H1 (cell line): ENCODE results near the gene NEO1. TPM values are rescaled to one million over a fixed set of nuclear protein-coding genes. Genes with fewer than 3 reads are reported as not detected.

Experiments
- CTCF ChIA-PET: fragments of 300-600 bp; sonication (Branson Sonifier 250); formaldehyde crosslinking; loops from one replicate; lab custom pipeline; 2021; ENCODE audit not compliant: partially characterized antibody; lab: Charles Lee
- POLR2A ChIA-PET: fragments of 300-600 bp; sonication (Branson Sonifier 250); formaldehyde crosslinking; loops from one replicate; lab custom pipeline; 2021; ENCODE audit warnings: inconsistent platforms; ENCODE audit not compliant: partially characterized antibody; lab: Charles Lee
- DNase-seq, 2 experiments: peaks; one replicate each; pipeline versions ENCODE4 v3.0.0 to v3.0.0-alpha.2; 2010 to 2022; ENCODE audit warnings: low spot score in 2 of 2, low read depth in 1 of 2, mixed read lengths in 1 of 2
- FAIRE-seq: peaks from 2 replicates; lab custom pipeline; 2011; peaks lifted over from hg19 to GRCh38; lab: Jason Lieb, UNC
- H2AFZ ChIP-seq: 2 replicates; pipeline ENCODE4 v1.8.1; 2012; ENCODE audit warnings: low read length, inconsistent platforms
- H2AK5ac ChIP-seq: 2 replicates; pipeline ENCODE4 v1.6.1; 2013; ENCODE audit warnings: low read depth, low read length
- H2BK120ac ChIP-seq: replicated peaks from 2 replicates; pipeline ENCODE3; 2013; ENCODE audit warnings: low read depth, low read length, inconsistent platforms
- H2BK12ac ChIP-seq: 2 replicates; pipeline ENCODE4 v1.6.1; 2013; ENCODE audit warnings: low read depth, low read length
- H2BK15ac ChIP-seq: 2 replicates; pipeline ENCODE4 v1.6.1; 2013; ENCODE audit warnings: low read length
- H2BK20ac ChIP-seq: 2 replicates; pipeline ENCODE4 v1.6.1; 2013; ENCODE audit warnings: low read length
- H2BK5ac ChIP-seq: 2 replicates; pipeline ENCODE4 v1.6.1; 2013; ENCODE audit warnings: low read depth, low read length
- H3K14ac ChIP-seq: 2 replicates; pipeline ENCODE4 v1.6.1; 2013; ENCODE audit warnings: inconsistent platforms; ENCODE audit not compliant: insufficient read length
- H3K18ac ChIP-seq: 2 replicates; pipeline ENCODE4 v1.6.1; 2013; ENCODE audit warnings: low read length; ENCODE audit errors: extremely low read depth
- H3K23ac ChIP-seq: 2 replicates; pipeline ENCODE4 v1.6.1; 2013; ENCODE audit warnings: inconsistent platforms; ENCODE audit not compliant: insufficient read length
- H3K23me2 ChIP-seq: 2 replicates; pipeline ENCODE4 v1.6.1; 2013; ENCODE audit warnings: low read depth, low read length
- H3K27ac ChIP-seq: 2 replicates; pipeline ENCODE4 v1.6.1; 2011; ENCODE audit warnings: low read depth, low read length, inconsistent platforms
- H3K27me3 ChIP-seq, 4 experiments: replicated peaks in 1 of 4; 1 replicate in 1 of 4; 2 replicates in 3 of 4; pipeline versions ENCODE4 v1.6.1 to v1.8.1; 2011 to 2013; ENCODE audit warnings: low read length in 3 of 4, mild to moderate bottlenecking in 3 of 4, inconsistent platforms in 2 of 4, mixed read lengths in 2 of 4, moderate library complexity in 1 of 4; ENCODE audit not compliant: control insufficient read depth in 3 of 4, insufficient read depth in 3 of 4; ENCODE audit errors: extremely low read depth in 1 of 4
- H3K36me3 ChIP-seq, 4 experiments: 2 replicates each; pipeline versions ENCODE4 v1.6.1 to v1.8.1; 2011 to 2013; ENCODE audit warnings: mild to moderate bottlenecking in 4 of 4, low read length in 3 of 4, moderate library complexity in 2 of 4, control low read depth in 1 of 4, inconsistent platforms in 1 of 4; ENCODE audit not compliant: insufficient read depth in 4 of 4, control insufficient read depth in 2 of 4
- H3K4ac ChIP-seq: replicated peaks from 2 replicates; pipeline ENCODE3; 2013; ENCODE audit warnings: low read length, low read depth, mixed read lengths, inconsistent platforms; ENCODE audit not compliant: insufficient read length
- H3K4me1 ChIP-seq, 4 experiments: replicated peaks in 1 of 4; 1 replicate in 1 of 4; 2 replicates in 3 of 4; pipeline versions ENCODE4 v1.6.1 to v1.8.1; 2011 to 2013; ENCODE audit warnings: low read length in 3 of 4, inconsistent platforms in 2 of 4, mixed read lengths in 1 of 4; ENCODE audit not compliant: insufficient read depth in 4 of 4, control insufficient read depth in 3 of 4
- H3K4me2 ChIP-seq, 2 experiments: 2 replicates each; pipeline versions ENCODE4 v1.6.1 to v1.8.1; 2011 to 2013; ENCODE audit warnings: low read depth in 2 of 2, low read length in 2 of 2, control low read depth in 1 of 2, inconsistent platforms in 1 of 2, mild to moderate bottlenecking in 1 of 2; ENCODE audit not compliant: insufficient read depth in 1 of 2
- H3K4me3 ChIP-seq, 4 experiments: fragments of 200-600, 300-600 bp in 1 of 4; sonication (generic), shearing (Covaris generic), sonication (Bioruptor Twin) in 1 of 4; 2 replicates each; pipeline versions ENCODE4 v1.5.1 to v1.8.1; 2011 to 2016; ENCODE audit warnings: low read length in 4 of 4, low read depth in 3 of 4, control low read depth in 2 of 4, inconsistent platforms in 2 of 4, mild to moderate bottlenecking in 2 of 4, mixed read lengths in 1 of 4, moderate library complexity in 1 of 4; ENCODE audit not compliant: insufficient read depth in 2 of 4; ENCODE audit errors: extremely low read depth in 1 of 4
- H3K56ac ChIP-seq: replicated peaks from 2 replicates; pipeline ENCODE3; 2013; ENCODE audit warnings: low read depth, mild to moderate bottlenecking, mixed read lengths, low read length, inconsistent platforms; ENCODE audit not compliant: insufficient read length
- H3K79me1 ChIP-seq: 2 replicates; pipeline ENCODE4 v1.6.1; 2013; ENCODE audit warnings: low read depth, low read length, control low read depth
- H3K79me2 ChIP-seq, 2 experiments: 2 replicates each; pipeline versions ENCODE4 v1.6.1 to v1.8.1; 2012 to 2013; ENCODE audit warnings: low read length in 2 of 2, mild to moderate bottlenecking in 2 of 2, inconsistent platforms in 1 of 2; ENCODE audit not compliant: insufficient read depth in 2 of 2, control insufficient read depth in 1 of 2
- H3K9ac ChIP-seq, 4 experiments: replicated peaks in 1 of 4; 1 replicate in 1 of 4; 2 replicates in 3 of 4; pipeline versions ENCODE4 v1.6.1 to v1.8.1; 2011 to 2013; ENCODE audit warnings: low read depth in 3 of 4, low read length in 3 of 4, control low read depth in 2 of 4, mild to moderate bottlenecking in 2 of 4, moderate library complexity in 2 of 4, inconsistent platforms in 1 of 4; ENCODE audit errors: extremely low read depth in 1 of 4
- H3K9me3 ChIP-seq, 2 experiments: 2 replicates each; pipeline versions ENCODE4 v1.6.1 to v1.8.1; 2012 to 2013; ENCODE audit warnings: mild to moderate bottlenecking in 2 of 2, moderate library complexity in 2 of 2, control low read depth in 1 of 2, inconsistent platforms in 1 of 2, low read depth in 1 of 2, low read length in 1 of 2, mixed read lengths in 1 of 2; ENCODE audit not compliant: insufficient read depth in 2 of 2
- H4K20me1 ChIP-seq, 2 experiments: replicated peaks in 1 of 2; 2 replicates each; pipeline versions ENCODE3 to v1.8.1; 2011 to 2013; ENCODE audit warnings: inconsistent platforms in 2 of 2, low read length in 2 of 2, mild to moderate bottlenecking in 1 of 2; ENCODE audit not compliant: insufficient read depth in 2 of 2, control insufficient read depth in 1 of 2
- H4K5ac ChIP-seq: 2 replicates; pipeline ENCODE4 v1.6.1; 2013; ENCODE audit warnings: low read length, low read depth, mixed read lengths, inconsistent platforms; ENCODE audit not compliant: insufficient read length
- H4K8ac ChIP-seq: 2 replicates; pipeline ENCODE4 v1.8.0; 2013; ENCODE audit warnings: mild to moderate bottlenecking, moderate library complexity, low read length, inconsistent platforms; ENCODE audit not compliant: insufficient read depth; ENCODE audit errors: extremely low read depth
- H4K91ac ChIP-seq: replicated peaks from 2 replicates; pipeline ENCODE3; 2013; ENCODE audit warnings: low read length, mixed read lengths, inconsistent platforms; ENCODE audit not compliant: insufficient read length
- EGR1 ChIP-seq: IDR thresholded peaks from 2 replicates; pipeline ENCODE4 v1.6.1; 2011; ENCODE audit warnings: low read depth, low read length, borderline replicate concordance
- POLR2AphosphoS5 ChIP-seq: IDR thresholded peaks from 2 replicates; pipeline ENCODE4 v1.6.1; 2011; ENCODE audit warnings: low read depth, low read length
- SIN3A ChIP-seq, 2 experiments: IDR thresholded peaks in 1 of 2; conservative IDR thresholded peaks in 1 of 2; 2 replicates each; pipeline ENCODE4 v1.6.1; 2011 to 2012; ENCODE audit warnings: low read length in 2 of 2, improper control_type of control experiment in 1 of 2, low read depth in 1 of 2, mild to moderate bottlenecking in 1 of 2
- WGBS, 2 experiments: shearing (Covaris generic) in 1 of 2; methylation state at CpG; one replicate each; pipeline versions ENCODE4 v1.1.6 to v1.1.7; 2013 to 2015; ENCODE audit warnings: low lambda C conversion rate in 2 of 2, mixed read lengths in 2 of 2, inconsistent platforms in 1 of 2, low coverage in 1 of 2, missing lambda C conversion rate in 1 of 2; ENCODE audit not compliant: insufficient replicate concordance in 2 of 2, insufficient coverage in 1 of 2, insufficient read length in 1 of 2; ENCODE audit errors: extremely low coverage in 1 of 2, missing lambda C conversion rate in 1 of 2; 5-methylcytosine and 5-hydroxymethylcytosine counted together
- polyA plus RNA-seq, 7 experiments: library from polyadenylated mRNA; depleted of rRNA in 3 of 7; stranded (reverse) in 5 of 7; unstranded in 2 of 7; fragments of >200 nt in 5 of 7; fragments of 200-250 nt in 2 of 7; gene quantifications; 1 replicate in 5 of 7; 2 replicates in 1 of 7; 4 replicates in 1 of 7; pipeline versions ENCODE4 v1.2.1 to v1.2.3, GENCODE V29; 2011 to 2013; ENCODE audit warnings: missing spikeins in 2 of 7, mixed read lengths in 2 of 7
- total RNA-seq: library from RNA; stranded (reverse); fragmentation: NEBNext Ultra II Directional; extraction: Animal tissue kit (Norgen Biotek cat#: 25700); gene quantifications from 2 replicates; pipeline ENCODE4 v1.2.1, GENCODE V29; 2021

Gene NEO1
- total and polyA plus RNA-seq, 2 of the 8 experiments (the other 6 are each of a cell fraction or from before 2014, with no cell fraction given): 36.0 to 51.0 TPM

DNA sequence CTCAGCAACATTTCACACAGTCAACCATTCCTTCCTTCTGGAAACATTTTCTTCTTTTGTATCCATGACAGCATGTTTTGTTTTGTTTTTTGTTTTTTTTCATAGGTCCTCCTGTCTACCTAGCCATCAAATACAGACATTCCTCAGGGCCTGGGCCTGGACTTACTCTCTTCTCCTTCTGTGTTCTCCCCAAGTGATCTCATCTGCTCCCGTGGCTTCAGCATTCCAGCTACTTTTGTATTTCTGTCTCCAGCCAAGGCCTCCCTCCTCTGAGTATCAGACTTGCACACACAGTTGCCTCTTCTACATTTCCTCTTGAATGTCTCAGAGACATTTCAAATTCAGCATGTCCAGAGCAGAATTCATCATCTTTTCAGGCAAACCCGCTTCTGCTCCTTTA is 234.0 kb downstream of the NEO1 start:
- no peak overlapping the region for H2BK15ac ChIP-seq
- no peaks in the 10 kb centered on the region for H3K79me1 ChIP-seq
- H2AFZ ChIP-seq: no peak overlapping the region
- no peak overlapping the region for H3K4me3 ChIP-seq
- H2BK12ac ChIP-seq: no peak overlapping the region
- no peaks in the 10 kb centered on the region for H3K27me3 ChIP-seq
- H3K27ac ChIP-seq: no peak overlapping the region
- no peak overlapping the region for H3K18ac ChIP-seq
- no peak for DNase-seq
- no peak overlapping the region for H3K4me2 ChIP-seq
- H3K23me2 ChIP-seq: no peaks in the 10 kb centered on the region
- H2AK5ac ChIP-seq: no peak overlapping the region
- H2BK5ac ChIP-seq: no peak overlapping the region
- H3K9ac ChIP-seq: no peak overlapping the region
- H4K91ac ChIP-seq: no peak overlapping the region
- WGBS, 2 experiments: 90% methylated on average over 2 of the region's 2 CpGs; no CpG with 5 or more reads in 1 of the 2 experiments
- ChIA-PET CTCF (interaction anchor here (0.6 to 1.0 kb wide), 2 partner anchors 13 to 526 kb away, joined by 3 to 5 read pairs; no protein-coding TSS in a partner anchor), POLR2A (no interaction called here)
- no peak overlapping the region for H2BK20ac ChIP-seq
- no peak overlapping the region for H3K56ac ChIP-seq
- no peak overlapping the region for H3K23ac ChIP-seq
- no peak overlapping the region for H4K8ac ChIP-seq
- no peak overlapping the region for H2BK120ac ChIP-seq
- H3K4me1 ChIP-seq: no peaks in the 10 kb centered on the region
- H3K9me3 ChIP-seq: no peaks in the 10 kb centered on the region
- peaks cover 16 to 40% (median 30%) of the 10 kb centered on the region in 4 experiments for H3K36me3 ChIP-seq
- TF ChIP-seq EGR1 (no peak), POLR2AphosphoS5 (no peak), SIN3A (conservative IDR thresholded peaks at IDR 0.05 in 1 of 2, IDR thresholded peaks at IDR 0.05 in 1 of 2; ENCODE audit: low read depth in 1 of 2, low read length in 2 of 2) (no peak)
- no peaks in the 10 kb centered on the region for H3K79me2 ChIP-seq
- no peak overlapping the region for H3K4ac ChIP-seq
- H3K14ac ChIP-seq: no peak overlapping the region
- H4K5ac ChIP-seq: no peak overlapping the region
- no peak for FAIRE-seq
- H4K20me1 ChIP-seq: no peaks in the 10 kb centered on the region
